Measurements from ENCODE around the gene BMP4. TPM values are rescaled to one million over a fixed set of nuclear protein-coding genes. Genes with fewer than 3 reads are reported as not detected.

The BMP4 gene
- total RNA-seq, 1 experiment from 2014 or later, result 1.8 TPM

- no peak overlapping the region for H3K4me3 ChIP-seq
- DNase-seq (ENCODE audit: low read depth in 1 of 2, low spot score in 2 of 2), result peak in 1 of 2 experiments; percentile 76
- no peaks in the 10 kb centered on the region; the same call in 1 of the 2 replicates for H3K27me3 ChIP-seq (replicated peaks)
- H3K9me3 ChIP-seq (replicated peaks), result no peaks in the 10 kb centered on the region
- peak overlapping the region; percentile 42 for H3K27ac ChIP-seq
- H3K36me3 ChIP-seq, result no peaks in the 10 kb centered on the region
- peaks cover 34% of the 10 kb centered on the region for H3K4me1 ChIP-seq (replicated peaks)
Observed at GRCh38 chr14:53924753-53925152, 31.9 kb downstream of the BMP4 start.

- no peaks in the 10 kb centered on the region for H3K36me3 ChIP-seq
- DNase-seq (ENCODE audit: low read depth in 1 of 2, low spot score in 2 of 2), result no peak
- H3K27me3 ChIP-seq (replicated peaks), result peaks cover 4% of the 10 kb centered on the region; the same call in 1 of the 2 replicates
- no peak overlapping the region for H3K4me3 ChIP-seq
- H3K27ac ChIP-seq, result no peak overlapping the region
- H3K9me3 ChIP-seq (replicated peaks), result no peaks in the 10 kb centered on the region
- H3K4me1 ChIP-seq (replicated peaks), result peaks cover 20% of the 10 kb centered on the region
Observed at GRCh38 chr14:53921027-53921426, 35.6 kb downstream of the BMP4 start.

GRCh38 chr14:53916239-53916638, 40.4 kb downstream of the BMP4 start:
- Histone ChIP-seq H3K4me1 (replicated peaks) (no peaks in the 10 kb centered on the region), H3K27ac (no peak overlapping the region), H3K27me3 (replicated peaks) (0 out of 2 replicates have a peak, but pooled peaks cover 4% of the 10 kb centered on the region)

GRCh38 chr14:53915364-53916014, 41.1 kb downstream of the BMP4 start:
- Histone ChIP-seq H3K4me1 (replicated peaks) (no peaks in the 10 kb centered on the region), H3K36me3 (no peaks in the 10 kb centered on the region), H3K27ac (no peak overlapping the region), H3K9me3 (replicated peaks) (no peaks in the 10 kb centered on the region), H3K4me3 (no peak overlapping the region), H3K27me3 (replicated peaks) (0 out of 2 replicates have a peak, but pooled peaks cover 4% of the 10 kb centered on the region)
- no peak for DNase-seq (ENCODE audit: low read depth in 1 of 2, low spot score in 2 of 2)

More at GRCh38 chr14:53916239-53916638, 40.4 kb downstream of the BMP4 start:
- DNase-seq (ENCODE audit: low read depth in 1 of 2, low spot score in 2 of 2), result no peak
- Histone ChIP-seq H3K4me3 (no peak overlapping the region), H3K36me3 (no peaks in the 10 kb centered on the region), H3K9me3 (replicated peaks) (no peaks in the 10 kb centered on the region)

GRCh38 chr14:53912021-53912420, 44.6 kb downstream of the BMP4 start:
- no peaks in the 10 kb centered on the region for H3K9me3 ChIP-seq (replicated peaks)
- DNase-seq (ENCODE audit: low read depth in 1 of 2, low spot score in 2 of 2), result no peak
- H3K36me3 ChIP-seq, result no peaks in the 10 kb centered on the region
- H3K27me3 ChIP-seq (replicated peaks), result no peaks in the 10 kb centered on the region
- no peak overlapping the region for H3K4me3 ChIP-seq
- H3K27ac ChIP-seq, result no peak overlapping the region
- H3K4me1 ChIP-seq (replicated peaks), result no peaks in the 10 kb centered on the region

- Histone ChIP-seq H3K4me3 (no peak overlapping the region), H3K27ac (no peak overlapping the region), H3K27me3 (replicated peaks) (no peaks in the 10 kb centered on the region), H3K9me3 (replicated peaks) (no peaks in the 10 kb centered on the region; the same call in 1 of the 2 replicates), H3K4me1 (replicated peaks) (no peaks in the 10 kb centered on the region), H3K36me3 (no peaks in the 10 kb centered on the region)
- DNase-seq (ENCODE audit: low read depth in 1 of 2, low spot score in 2 of 2), result no peak
Observed at GRCh38 chr14:53908416-53908815, 48.2 kb downstream of the BMP4 start.

- no peaks in the 10 kb centered on the region; the same call in 1 of the 2 replicates for H3K9me3 ChIP-seq (replicated peaks)
- H3K36me3 ChIP-seq, result no peaks in the 10 kb centered on the region
- H3K27me3 ChIP-seq (replicated peaks), result no peaks in the 10 kb centered on the region
- peak in 1 of 2 experiments; percentile 54 for DNase-seq (ENCODE audit: low read depth in 1 of 2, low spot score in 2 of 2)
- H3K27ac ChIP-seq, result no peak overlapping the region
- H3K4me1 ChIP-seq (replicated peaks), result peaks cover 9% of the 10 kb centered on the region
- no peak overlapping the region for H3K4me3 ChIP-seq
Observed at GRCh38 chr14:53902307-53902706, 54.3 kb downstream of the BMP4 start.

GRCh38 chr14:53900499-53900898, 56.1 kb downstream of the BMP4 start:
- no peaks in the 10 kb centered on the region for H3K36me3 ChIP-seq
- no peak overlapping the region for H3K4me3 ChIP-seq
- H3K27me3 ChIP-seq (replicated peaks), result no peaks in the 10 kb centered on the region
- no peak for DNase-seq (ENCODE audit: low read depth in 1 of 2, low spot score in 2 of 2)
- H3K27ac ChIP-seq, result no peak overlapping the region
- no peaks in the 10 kb centered on the region; the same call in 1 of the 2 replicates for H3K9me3 ChIP-seq (replicated peaks)
- peaks cover 9% of the 10 kb centered on the region for H3K4me1 ChIP-seq (replicated peaks)

All from SJSA1 (cell line).